Measurements from ENCODE around the gene PCK1.

DNA sequence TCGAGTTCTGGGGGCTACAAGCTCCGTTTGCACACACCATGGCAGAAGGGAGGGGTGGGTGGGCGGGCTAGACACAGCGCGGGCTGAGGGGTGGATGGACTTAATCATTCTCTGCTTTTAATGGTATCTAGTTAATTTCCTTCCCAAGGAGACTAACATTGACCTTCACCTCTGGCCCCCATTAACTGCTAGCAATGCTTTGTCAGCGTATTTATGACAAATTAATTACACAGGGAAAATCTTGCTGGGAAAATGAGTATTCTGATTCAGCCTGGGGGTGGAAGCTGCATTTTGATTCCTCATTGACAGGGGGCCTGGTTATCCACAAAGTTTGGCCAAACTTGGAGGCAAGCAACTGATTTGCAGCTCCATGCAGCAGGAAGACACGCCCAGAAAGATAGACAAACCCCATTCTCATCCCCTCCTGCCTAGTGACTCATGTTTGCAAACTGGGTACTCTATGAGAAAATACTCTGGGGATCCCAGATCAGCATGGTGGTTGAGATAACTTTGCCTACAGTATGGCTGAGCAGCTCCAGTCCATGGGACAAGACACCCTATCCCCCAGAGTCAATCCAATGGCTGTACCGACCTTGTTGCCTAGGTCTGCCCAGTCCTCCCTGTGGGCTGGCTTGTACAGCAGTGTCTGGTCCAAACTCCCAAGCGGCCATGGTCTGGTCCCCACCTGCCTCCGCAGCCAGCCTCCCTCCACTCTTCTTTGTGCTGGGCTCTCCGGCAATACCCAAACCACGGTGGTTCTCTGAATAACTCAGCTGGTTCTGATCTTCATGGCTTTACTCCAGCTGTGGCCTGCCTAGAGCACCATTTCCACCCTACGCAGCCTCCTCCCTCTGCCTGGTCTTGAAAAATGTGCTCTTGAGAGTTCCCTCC lies 39.7 kb downstream of the PCK1 start:
- TF ChIP-seq, protein P1, sequence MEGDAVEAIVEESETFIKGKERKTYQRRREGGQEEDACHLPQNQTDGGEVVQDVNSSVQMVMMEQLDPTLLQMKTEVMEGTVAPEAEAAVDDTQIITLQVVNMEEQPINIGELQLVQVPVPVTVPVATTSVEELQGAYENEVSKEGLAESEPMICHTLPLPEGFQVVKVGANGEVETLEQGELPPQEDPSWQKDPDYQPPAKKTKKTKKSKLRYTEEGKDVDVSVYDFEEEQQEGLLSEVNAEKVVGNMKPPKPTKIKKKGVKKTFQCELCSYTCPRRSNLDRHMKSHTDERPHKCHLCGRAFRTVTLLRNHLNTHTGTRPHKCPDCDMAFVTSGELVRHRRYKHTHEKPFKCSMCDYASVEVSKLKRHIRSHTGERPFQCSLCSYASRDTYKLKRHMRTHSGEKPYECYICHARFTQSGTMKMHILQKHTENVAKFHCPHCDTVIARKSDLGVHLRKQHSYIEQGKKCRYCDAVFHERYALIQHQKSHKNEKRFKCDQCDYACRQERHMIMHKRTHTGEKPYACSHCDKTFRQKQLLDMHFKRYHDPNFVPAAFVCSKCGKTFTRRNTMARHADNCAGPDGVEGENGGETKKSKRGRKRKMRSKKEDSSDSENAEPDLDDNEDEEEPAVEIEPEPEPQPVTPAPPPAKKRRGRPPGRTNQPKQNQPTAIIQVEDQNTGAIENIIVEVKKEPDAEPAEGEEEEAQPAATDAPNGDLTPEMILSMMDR (IDR thresholded peaks at IDR 0.05) = no peak
- TF ChIP-seq, protein P2, sequence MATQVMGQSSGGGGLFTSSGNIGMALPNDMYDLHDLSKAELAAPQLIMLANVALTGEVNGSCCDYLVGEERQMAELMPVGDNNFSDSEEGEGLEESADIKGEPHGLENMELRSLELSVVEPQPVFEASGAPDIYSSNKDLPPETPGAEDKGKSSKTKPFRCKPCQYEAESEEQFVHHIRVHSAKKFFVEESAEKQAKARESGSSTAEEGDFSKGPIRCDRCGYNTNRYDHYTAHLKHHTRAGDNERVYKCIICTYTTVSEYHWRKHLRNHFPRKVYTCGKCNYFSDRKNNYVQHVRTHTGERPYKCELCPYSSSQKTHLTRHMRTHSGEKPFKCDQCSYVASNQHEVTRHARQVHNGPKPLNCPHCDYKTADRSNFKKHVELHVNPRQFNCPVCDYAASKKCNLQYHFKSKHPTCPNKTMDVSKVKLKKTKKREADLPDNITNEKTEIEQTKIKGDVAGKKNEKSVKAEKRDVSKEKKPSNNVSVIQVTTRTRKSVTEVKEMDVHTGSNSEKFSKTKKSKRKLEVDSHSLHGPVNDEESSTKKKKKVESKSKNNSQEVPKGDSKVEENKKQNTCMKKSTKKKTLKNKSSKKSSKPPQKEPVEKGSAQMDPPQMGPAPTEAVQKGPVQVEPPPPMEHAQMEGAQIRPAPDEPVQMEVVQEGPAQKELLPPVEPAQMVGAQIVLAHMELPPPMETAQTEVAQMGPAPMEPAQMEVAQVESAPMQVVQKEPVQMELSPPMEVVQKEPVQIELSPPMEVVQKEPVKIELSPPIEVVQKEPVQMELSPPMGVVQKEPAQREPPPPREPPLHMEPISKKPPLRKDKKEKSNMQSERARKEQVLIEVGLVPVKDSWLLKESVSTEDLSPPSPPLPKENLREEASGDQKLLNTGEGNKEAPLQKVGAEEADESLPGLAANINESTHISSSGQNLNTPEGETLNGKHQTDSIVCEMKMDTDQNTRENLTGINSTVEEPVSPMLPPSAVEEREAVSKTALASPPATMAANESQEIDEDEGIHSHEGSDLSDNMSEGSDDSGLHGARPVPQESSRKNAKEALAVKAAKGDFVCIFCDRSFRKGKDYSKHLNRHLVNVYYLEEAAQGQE (IDR thresholded peaks at IDR 0.05; ENCODE audit: insufficient read depth in 1 of 2, low read depth in 2 of 2, low read length in 1 of 2) = no peak
- TF ChIP-seq SIN3A (IDR thresholded peaks at IDR 0.05; ENCODE audit: borderline replicate concordance, insufficient read depth, low read depth, low read length) = no peak

Measured in Panc1 (cell line).